ENCODE measurements around the gene USH2A.

DNA sequence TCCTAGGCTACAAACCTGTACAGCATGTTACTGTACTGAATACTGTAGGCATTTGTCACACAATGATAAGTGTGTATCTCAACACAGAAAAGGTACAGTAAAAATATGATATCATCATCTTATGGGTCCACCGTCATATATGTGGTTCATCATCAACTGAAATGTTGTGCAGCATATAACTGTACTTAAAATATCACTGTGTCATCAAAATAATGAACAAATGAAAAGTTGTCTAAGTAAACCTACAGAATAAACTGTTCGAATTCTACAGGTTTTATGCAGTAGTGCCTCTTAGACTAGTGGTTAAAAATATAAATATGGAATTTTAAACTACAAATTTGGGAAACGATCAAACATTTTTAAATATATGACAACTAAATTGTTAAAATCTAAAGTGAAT, 527.4 kb downstream of the USH2A start:
- TF ChIP-seq ZNF384 (IDR thresholded peaks at IDR 0.05), result no peak
- no peak for TF ChIP-seq FOXA1 (IDR thresholded peaks at IDR 0.05)
- TF ChIP-seq TARDBP (IDR thresholded peaks at IDR 0.05), result no peak
- TF ChIP-seq ELF4 (IDR thresholded peaks at IDR 0.05), result no peak
- TF ChIP-seq L3MBTL2 (conservative IDR thresholded peaks at IDR 0.05), result no peak
- TF ChIP-seq SP1 (IDR thresholded peaks at IDR 0.05), result no peak
- no peak for TF ChIP-seq SUZ12 (IDR thresholded peaks at IDR 0.05)

Data from HEK293T (cell line).